Fibroblast of villous mesenchyme (primary cell): ENCODE data around the gene CCDC92B. TPM values are rescaled to one million over a fixed set of nuclear protein-coding genes. Genes with fewer than 3 reads are reported as not detected.

Source experiments
- DNase-seq: peaks from one replicate; pipeline ENCODE4 v3.0.0-alpha.2; 2010; ENCODE audit warnings: low read depth
- H3K4me3 ChIP-seq: 2 replicates; pipeline ENCODE4 v1.5.1; 2011; ENCODE audit warnings: low read depth, mild to moderate bottlenecking, low read length
- CTCF ChIP-seq: IDR thresholded peaks from 2 replicates; pipeline ENCODE4 v1.5.1; 2012; ENCODE audit warnings: low read depth, mild to moderate bottlenecking, low read length; ENCODE audit not compliant: insufficient read depth
- total RNA-seq: library from RNA; depleted of rRNA; stranded (reverse); fragments of >200 nt; gene quantifications from 2 replicates; pipeline ENCODE4 v1.2.3, GENCODE V29; 2012

CCDC92B gene
- total RNA-seq, 1 donor, result not detected

- no peak for TF ChIP-seq CTCF
- no peak for DNase-seq
- no peak overlapping the region for H3K4me3 ChIP-seq
These were observed 54.8 kb downstream of the CCDC92B start for GRCh38 chr17:2694381-2695242.

- H3K4me3 ChIP-seq, result no peak overlapping the region
- DNase-seq, result no peak
- no peak for TF ChIP-seq CTCF
These were observed 55.7 kb downstream of the CCDC92B start for GRCh38 chr17:2693561-2694380.

- DNase-seq, result no peak
- no peak for TF ChIP-seq CTCF
- H3K4me3 ChIP-seq, result no peak overlapping the region
These were observed 56.7 kb downstream of the CCDC92B start for GRCh38 chr17:2692781-2693135.

GRCh38 chr17:2691965-2692780, 57.3 kb downstream of the CCDC92B start:
- H3K4me3 ChIP-seq, result no peak overlapping the region
- TF ChIP-seq CTCF, result no peak
- no peak for DNase-seq

- TF ChIP-seq CTCF, result no peak
- no peak overlapping the region for H3K4me3 ChIP-seq
- no peak for DNase-seq
These were observed 58.2 kb downstream of the CCDC92B start for GRCh38 chr17:2691069-2691871.
